Transverse colon (tissue), 4 donors: Measurements from ENCODE around the gene CEP63. TPM values are rescaled to one million over a fixed set of nuclear protein-coding genes. Genes with fewer than 3 reads are reported as not detected.

Experiments used
- DNase-seq: peaks from one replicate; pipeline ENCODE4 v3.0.0-alpha.2; 2019
- H3K27ac ChIP-seq, 4 donors: fragments of 200-600 bp; sonication (generic); 2 replicates each; pipeline ENCODE4 v1.5.1; 2016 to 2018; ENCODE audit warnings: inconsistent platforms in 4 of 4
- H3K27me3 ChIP-seq: fragments of 200-600 bp; sonication (generic); 2 replicates; pipeline ENCODE4 v1.5.1; 2017; ENCODE audit warnings: inconsistent platforms
- H3K36me3 ChIP-seq, 4 donors: fragments of 200-600 bp; sonication (generic); 2 replicates each; pipeline ENCODE4 v1.5.1; 2017 to 2019; ENCODE audit warnings: inconsistent platforms in 4 of 4
- H3K4me1 ChIP-seq, 4 donors: fragments of 200-600 bp; sonication (generic); 2 replicates each; pipeline ENCODE4 v1.5.1; 2017 to 2020; ENCODE audit warnings: inconsistent platforms in 4 of 4
- H3K4me3 ChIP-seq, 4 donors: fragments of 200-600 bp; sonication (generic); 1 replicate in 1 of 4; 2 replicates in 3 of 4; pipeline versions ENCODE4 v1.5.1 to v1.6.1; 2017 to 2019; ENCODE audit warnings: inconsistent platforms in 4 of 4
- H3K9me3 ChIP-seq, 2 donors: fragments of 200-600 bp; sonication (generic); 2 replicates each; pipeline ENCODE4 v1.5.1; 2017 to 2019; ENCODE audit warnings: inconsistent platforms in 2 of 2
- EP300 ChIP-seq: sonication (generic); formaldehyde crosslinking; IDR thresholded peaks from one replicate; pipeline ENCODE4 v1.6.1; 2017; ENCODE audit warnings: antibody characterized with exemption, low read depth
- POLR2A ChIP-seq: fragments of 450-650 bp; IDR thresholded peaks from one replicate; pipeline ENCODE4 v1.6.1; 2016; ENCODE audit warnings: antibody characterized with exemption, mild to moderate bottlenecking, moderate library complexity
- POLR2AphosphoS5 ChIP-seq, 3 donors: sonication (generic); formaldehyde crosslinking; IDR thresholded peaks; one replicate each; pipeline ENCODE4 v1.6.1; 2016; ENCODE audit warnings: antibody characterized with exemption in 3 of 3
- WGBS, 2 donors: methylation state at CpG; one replicate each; pipeline ENCODE4 v1.1.5; 2018; ENCODE audit warnings: low coverage in 1 of 2; 5-methylcytosine and 5-hydroxymethylcytosine counted together
- in situ Hi-C, 4 donors: fragments of 200-750 bp; cut with MboI; loops; one replicate each; pipeline versions ENCODE4 v1.15.0 to v1.15.1; 2017; ENCODE audit warnings: low sequenced_read_pairs in 3 of 4, low pct_ligation_motif_present in 1 of 4, low pct_unique_long_range_greater_than_20kb in 1 of 4
- intact Hi-C: fragments of 100-400 bp; cut with DNase I; formaldehyde crosslinking; loops from one replicate; pipeline ENCODE4 v1.15.1; 2023; ENCODE audit warnings: low total_unique reads
- total RNA-seq, 4 donors: library from RNA; depleted of rRNA; stranded (reverse); fragments of >200 nt; gene quantifications; one replicate each; pipeline ENCODE4 v1.1.0, GENCODE V29; 2016
- TF ChIP-seq, protein P1 (sequence below), 5 experiments: fragments of 200-600 bp in 3 of 5; fragments of 450-650 bp in 2 of 5; sonication (generic) in 3 of 5; IDR thresholded peaks; 1 replicate in 2 of 5; 2 replicates in 3 of 5; pipeline ENCODE4 v1.5.1; 2016 to 2017; ENCODE audit warnings: antibody characterized with exemption in 5 of 5, inconsistent platforms in 3 of 5, mild to moderate bottlenecking in 2 of 5, moderate library complexity in 1 of 5

CEP63 gene
- total RNA-seq, 4 donors from 2014 or later = 12.1 to 29.2 (median 16.9) TPM

GRCh38 chr3:134477938-134478337 is 7.9 kb upstream of the CEP63 start:
- in situ Hi-C loops = loop anchor here in 3 of 4 donors (10.0 kb wide), 4 partner anchors 103 to 273 kb away; partner anchors contain the start of gene AMOTL2 (in 1 of the 3)
- TF ChIP-seq EP300 (no peak), POLR2AphosphoS5 (IDR thresholded peaks at IDR 0.05) (no peak), POLR2A (no peak)
- TF ChIP-seq, protein P1, sequence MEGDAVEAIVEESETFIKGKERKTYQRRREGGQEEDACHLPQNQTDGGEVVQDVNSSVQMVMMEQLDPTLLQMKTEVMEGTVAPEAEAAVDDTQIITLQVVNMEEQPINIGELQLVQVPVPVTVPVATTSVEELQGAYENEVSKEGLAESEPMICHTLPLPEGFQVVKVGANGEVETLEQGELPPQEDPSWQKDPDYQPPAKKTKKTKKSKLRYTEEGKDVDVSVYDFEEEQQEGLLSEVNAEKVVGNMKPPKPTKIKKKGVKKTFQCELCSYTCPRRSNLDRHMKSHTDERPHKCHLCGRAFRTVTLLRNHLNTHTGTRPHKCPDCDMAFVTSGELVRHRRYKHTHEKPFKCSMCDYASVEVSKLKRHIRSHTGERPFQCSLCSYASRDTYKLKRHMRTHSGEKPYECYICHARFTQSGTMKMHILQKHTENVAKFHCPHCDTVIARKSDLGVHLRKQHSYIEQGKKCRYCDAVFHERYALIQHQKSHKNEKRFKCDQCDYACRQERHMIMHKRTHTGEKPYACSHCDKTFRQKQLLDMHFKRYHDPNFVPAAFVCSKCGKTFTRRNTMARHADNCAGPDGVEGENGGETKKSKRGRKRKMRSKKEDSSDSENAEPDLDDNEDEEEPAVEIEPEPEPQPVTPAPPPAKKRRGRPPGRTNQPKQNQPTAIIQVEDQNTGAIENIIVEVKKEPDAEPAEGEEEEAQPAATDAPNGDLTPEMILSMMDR (IDR thresholded peaks at IDR 0.05) = no peak

GRCh38 chr3:134480546-134480945 is 5.3 kb upstream of the CEP63 start:
- Histone ChIP-seq H3K4me1 (peaks cover 6 to 17% (median 14%) of the 10 kb centered on the region in 4 donors), H3K4me3 (no peak overlapping the region), H3K36me3 (peaks cover 0 to 32% (median 10%) of the 10 kb centered on the region in 4 donors), H3K27me3 (no peaks in the 10 kb centered on the region), H3K27ac (no peak overlapping the region), H3K9me3 (no peaks in the 10 kb centered on the region)
- no peak for DNase-seq
- 91% methylated on average over 3 of the region's 3 CpGs; no CpG with 5 or more reads in 1 of the 2 donors for WGBS, 2 donors
- in situ Hi-C loops (no loop called here), intact Hi-C loops (no loop called here)
- TF ChIP-seq, protein P1 (IDR thresholded peaks at IDR 0.05) = no peak
- TF ChIP-seq POLR2AphosphoS5 (IDR thresholded peaks at IDR 0.05) (no peak), EP300 (no peak), POLR2A (no peak)

More at GRCh38 chr3:134477938-134478337, 7.9 kb upstream of the CEP63 start:
- no peaks in the 10 kb centered on the region for H3K27me3 ChIP-seq
- H3K36me3 ChIP-seq = peaks cover 0 to 32% (median 10%) of the 10 kb centered on the region in 4 donors
- 61 to 78% methylated on average over 2 of the region's 2 CpGs for WGBS, 2 donors
- H3K4me3 ChIP-seq = no peak overlapping the region
- intact Hi-C loops = loop anchor here (5.0 to 10.0 kb wide), 2 partner anchors 103 to 266 kb away; partner anchors contain the start of gene AMOTL2
- no peak overlapping the region for H3K27ac ChIP-seq
- no peaks in the 10 kb centered on the region for H3K9me3 ChIP-seq
- no peak for DNase-seq
- peaks cover 0 to 3% (median 0%) of the 10 kb centered on the region in 4 donors for H3K4me1 ChIP-seq

- no peak overlapping the region for H3K4me3 ChIP-seq
- H3K27ac ChIP-seq = no peak overlapping the region
- DNase-seq = no peak
- 62 to 88% methylated on average over 1 of the region's 1 CpG for WGBS, 2 donors
- intact Hi-C loops = no loop called here
- peaks cover 6 to 17% (median 14%) of the 10 kb centered on the region in 4 donors for H3K4me1 ChIP-seq
- TF ChIP-seq POLR2AphosphoS5 (IDR thresholded peaks at IDR 0.05) (no peak), POLR2A (no peak), EP300 (no peak)
- TF ChIP-seq, protein P1 (IDR thresholded peaks at IDR 0.05) = no peak
- H3K9me3 ChIP-seq = no peaks in the 10 kb centered on the region
- H3K27me3 ChIP-seq = no peaks in the 10 kb centered on the region
- peaks cover 0 to 32% (median 10%) of the 10 kb centered on the region in 4 donors for H3K36me3 ChIP-seq
- in situ Hi-C loops = no loop called here
Measured at GRCh38 chr3:134481166-134481565, 4.7 kb upstream of the CEP63 start.

GRCh38 chr3:134482622-134483021 is 3.2 kb upstream of the CEP63 start:
- no peak for DNase-seq
- TF ChIP-seq EP300 (no peak), POLR2AphosphoS5 (IDR thresholded peaks at IDR 0.05) (no peak), POLR2A (no peak)
- TF ChIP-seq, protein P1 (IDR thresholded peaks at IDR 0.05) = no peak
- no peak overlapping the region for H3K4me3 ChIP-seq
- intact Hi-C loops = no loop called here
- in situ Hi-C loops = no loop called here
- H3K9me3 ChIP-seq = no peaks in the 10 kb centered on the region
- H3K27ac ChIP-seq = no peak overlapping the region
- no peaks in the 10 kb centered on the region for H3K27me3 ChIP-seq
- peaks cover 0 to 29% (median 10%) of the 10 kb centered on the region in 4 donors for H3K36me3 ChIP-seq
- 91 to 100% methylated on average over 2 to 3 of the region's 3 CpGs for WGBS, 2 donors
- H3K4me1 ChIP-seq = peaks cover 6 to 27% (median 23%) of the 10 kb centered on the region in 4 donors
